HepG2 (cell line): ENCODE data around the gene HAPLN2. TPM values are rescaled to one million over a fixed set of nuclear protein-coding genes. Genes with fewer than 3 reads are reported as not detected.

Experiments
- FOXA1 ChIP-seq, 2 experiments: fragments of 450-650 bp in 1 of 2; sonication (generic) in 1 of 2; formaldehyde crosslinking in 1 of 2; IDR thresholded peaks; 2 replicates each; pipeline versions ENCODE4 v1.4.0 to v1.6.1; 2016 to 2020; ENCODE audit warnings: missing genetic modification reagents in 1 of 2
- GFI1 ChIP-seq: sonication (generic); formaldehyde crosslinking; IDR thresholded peaks from 2 replicates; pipeline ENCODE4 v1.5.0; 2020; ENCODE audit warnings: missing genetic modification reagents, mild to moderate bottlenecking, borderline replicate concordance
- HDAC1 ChIP-seq: sonication (generic); formaldehyde crosslinking; IDR thresholded peaks from 2 replicates; pipeline ENCODE4 v1.5.1; 2020; ENCODE audit warnings: mild to moderate bottlenecking, missing genetic modification reagents
- ISX ChIP-seq: sonication (generic); formaldehyde crosslinking; conservative IDR thresholded peaks from 2 replicates; pipeline ENCODE4 v1.5.0; 2020; ENCODE audit warnings: missing genetic modification reagents
- RARA ChIP-seq: IDR thresholded peaks from 2 replicates; pipeline ENCODE4 v1.6.1; 2016; ENCODE audit warnings: missing genetic modification reagents, missing compliant biosample characterization
- SRSF1 ChIP-seq: fragments of 200-400 bp; formaldehyde crosslinking; optimal IDR thresholded peaks from 2 replicates; pipeline ENCODE3; 2017; ENCODE audit warnings: mild to moderate bottlenecking, low read depth, low read length, moderate library complexity
- TFAP4 ChIP-seq: sonication (generic); IDR thresholded peaks from 2 replicates; pipeline ENCODE4 v1.6.1; 2016; ENCODE audit warnings: low read depth, borderline replicate concordance
- ZFP82 ChIP-seq: sonication (generic); formaldehyde crosslinking; IDR thresholded peaks from 2 replicates; pipeline ENCODE4 v1.5.1; 2020; ENCODE audit warnings: mild to moderate bottlenecking, missing genetic modification reagents, borderline replicate concordance
- ZZZ3 ChIP-seq: sonication (generic); formaldehyde crosslinking; IDR thresholded peaks from 2 replicates; pipeline ENCODE4 v1.4.0; 2020; ENCODE audit warnings: missing genetic modification reagents, mild to moderate bottlenecking, borderline replicate concordance
- polyA plus RNA-seq, 8 experiments: library from polyadenylated mRNA; depleted of rRNA in 3 of 8; stranded (reverse) in 7 of 8; unstranded in 1 of 8; fragments of >200 nt; fragmentation: Illumina TruSeq in 4 of 8; extraction: Trizol in 4 of 8; gene quantifications; 2 replicates each; pipeline versions ENCODE4 v1.2.1 to v1.2.3, GENCODE V29; 2011 to 2016; ENCODE audit warnings: low read depth in 4 of 8, missing spikeins in 1 of 8, mixed read lengths in 1 of 8; ENCODE audit not compliant: insufficient read depth in 1 of 8
- total RNA-seq, 5 experiments: library from RNA; depleted of rRNA; stranded (reverse); fragments of >200 nt; fragmentation: Illumina TruSeq; extraction: Trizol; gene quantifications; 2 replicates each; pipeline ENCODE4 v1.2.3, GENCODE V29; 2016; ENCODE audit warnings: low read depth in 1 of 5
- TF ChIP-seq, protein P1 (sequence below): IDR thresholded peaks from 2 replicates; pipeline ENCODE4 v1.6.1; 2016; ENCODE audit warnings: missing compliant biosample characterization, missing genetic modification reagents, borderline replicate concordance
- TF ChIP-seq, protein P2 (sequence below): sonication (generic); formaldehyde crosslinking; IDR thresholded peaks from 2 replicates; pipeline ENCODE4 v1.9.0; 2022; ENCODE audit warnings: missing genetic modification reagents, mild to moderate bottlenecking, borderline replicate concordance

Gene HAPLN2
- total and polyA plus RNA-seq, 2 of the 13 experiments (the other 11 are each of a cell fraction or from before 2014, with no cell fraction given): not detected

- TF ChIP-seq, protein P1, sequence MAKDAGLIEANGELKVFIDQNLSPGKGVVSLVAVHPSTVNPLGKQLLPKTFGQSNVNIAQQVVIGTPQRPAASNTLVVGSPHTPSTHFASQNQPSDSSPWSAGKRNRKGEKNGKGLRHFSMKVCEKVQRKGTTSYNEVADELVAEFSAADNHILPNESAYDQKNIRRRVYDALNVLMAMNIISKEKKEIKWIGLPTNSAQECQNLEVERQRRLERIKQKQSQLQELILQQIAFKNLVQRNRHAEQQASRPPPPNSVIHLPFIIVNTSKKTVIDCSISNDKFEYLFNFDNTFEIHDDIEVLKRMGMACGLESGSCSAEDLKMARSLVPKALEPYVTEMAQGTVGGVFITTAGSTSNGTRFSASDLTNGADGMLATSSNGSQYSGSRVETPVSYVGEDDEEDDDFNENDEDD (CRISPR knock-in tag): 0 out of 2 replicates have a peak, but pooled peaks have one; percentile 11
- TF ChIP-seq ZFP82 (CRISPR knock-in tag): 0 out of 2 replicates have a peak, but pooled peaks have one; percentile 15
- no peak for TF ChIP-seq ISX (CRISPR knock-in tag)
- TF ChIP-seq SRSF1: no peak
- no peak for TF ChIP-seq ZZZ3 (CRISPR knock-in tag)
- TF ChIP-seq TFAP4: 0 out of 2 replicates have a peak, but pooled peaks have one; percentile 3
- TF ChIP-seq FOXA1 (IDR thresholded peaks at IDR 0.05): no peak
- TF ChIP-seq FOXA1 (CRISPR knock-in tag; IDR thresholded peaks at IDR 0.05): peak; percentile 26; the same call in 1 of the 2 replicates
- TF ChIP-seq GFI1 (CRISPR knock-in tag): peak; percentile 99
- TF ChIP-seq RARA (CRISPR knock-in tag): 0 out of 2 replicates have a peak, but pooled peaks have one; percentile 28
- TF ChIP-seq, protein P2, sequence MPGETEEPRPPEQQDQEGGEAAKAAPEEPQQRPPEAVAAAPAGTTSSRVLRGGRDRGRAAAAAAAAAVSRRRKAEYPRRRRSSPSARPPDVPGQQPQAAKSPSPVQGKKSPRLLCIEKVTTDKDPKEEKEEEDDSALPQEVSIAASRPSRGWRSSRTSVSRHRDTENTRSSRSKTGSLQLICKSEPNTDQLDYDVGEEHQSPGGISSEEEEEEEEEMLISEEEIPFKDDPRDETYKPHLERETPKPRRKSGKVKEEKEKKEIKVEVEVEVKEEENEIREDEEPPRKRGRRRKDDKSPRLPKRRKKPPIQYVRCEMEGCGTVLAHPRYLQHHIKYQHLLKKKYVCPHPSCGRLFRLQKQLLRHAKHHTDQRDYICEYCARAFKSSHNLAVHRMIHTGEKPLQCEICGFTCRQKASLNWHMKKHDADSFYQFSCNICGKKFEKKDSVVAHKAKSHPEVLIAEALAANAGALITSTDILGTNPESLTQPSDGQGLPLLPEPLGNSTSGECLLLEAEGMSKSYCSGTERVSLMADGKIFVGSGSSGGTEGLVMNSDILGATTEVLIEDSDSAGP (CRISPR knock-in tag): peak; percentile 49
- 0 out of 2 replicates have a peak, but pooled peaks have one; percentile 18 for TF ChIP-seq HDAC1 (CRISPR knock-in tag)
Observed at GRCh38 chr1:156664767-156665411, 45.7 kb downstream of the HAPLN2 start (continued).
